ENCODE results near the gene DLG2.

DLG2 gene

GRCh38 chr11:85438328-85438727 lies 188.8 kb downstream of the DLG2 start:
- no peak overlapping the region for H3K27ac ChIP-seq (ENCODE audit: insufficient read depth in 1 of 2, low read depth in 1 of 2, low read length in 2 of 2, poor library complexity in 1 of 2, severe bottlenecking in 2 of 2)
- H3K9me3 ChIP-seq (ENCODE audit: control extremely low read depth in 1 of 5, control insufficient read depth in 4 of 5, insufficient read depth in 2 of 5, low read depth in 1 of 5, low read length in 4 of 5): peaks cover 0 to 10% (median 0%) of the 10 kb centered on the region in 5 experiments
- no peaks in the 10 kb centered on the region for H3K36me3 ChIP-seq (ENCODE audit: control insufficient read depth in 4 of 4, insufficient read depth in 4 of 4, low read length in 3 of 4)
- CTCF ChIA-PET: no interaction called here
- POLR2A ChIA-PET: no interaction called here
- no CpG with 5 or more reads among the region's 1 CpG for WGBS (ENCODE audit: insufficient coverage)
- no peaks in the 10 kb centered on the region for H3K4me1 ChIP-seq (ENCODE audit: control extremely low read depth in 1 of 4, control insufficient read depth in 4 of 4, insufficient read depth in 4 of 4, low read length in 3 of 4)
- no peak overlapping the region for H3K4me3 ChIP-seq (ENCODE audit: control insufficient read depth in 1 of 7, extremely low read depth in 1 of 7, insufficient read depth in 4 of 7, low read depth in 2 of 7, low read length in 6 of 7)
- H3K27me3 ChIP-seq (replicated peaks in 2 of 5; ENCODE audit: control insufficient read depth in 4 of 5, insufficient read depth in 5 of 5, low read length in 4 of 5): no peaks in the 10 kb centered on the region
- no peak for DNase-seq

- 100% methylated on average over 3 of the region's 3 CpGs for WGBS (ENCODE audit: insufficient coverage)
- Histone ChIP-seq H3K27ac (ENCODE audit: insufficient read depth in 1 of 2, low read depth in 1 of 2, low read length in 2 of 2, poor library complexity in 1 of 2, severe bottlenecking in 2 of 2) (no peak overlapping the region), H3K27me3 (replicated peaks in 2 of 5; ENCODE audit: control insufficient read depth in 4 of 5, insufficient read depth in 5 of 5, low read length in 4 of 5) (no peaks in the 10 kb centered on the region), H3K4me1 (ENCODE audit: control extremely low read depth in 1 of 4, control insufficient read depth in 4 of 4, insufficient read depth in 4 of 4, low read length in 3 of 4) (no peaks in the 10 kb centered on the region), H3K4me3 (ENCODE audit: control insufficient read depth in 1 of 7, extremely low read depth in 1 of 7, insufficient read depth in 4 of 7, low read depth in 2 of 7, low read length in 6 of 7) (no peak overlapping the region), H3K9me3 (ENCODE audit: control extremely low read depth in 1 of 5, control insufficient read depth in 4 of 5, insufficient read depth in 2 of 5, low read depth in 1 of 5, low read length in 4 of 5) (peaks cover 0 to 9% (median 2%) of the 10 kb centered on the region in 5 experiments), H3K36me3 (ENCODE audit: control insufficient read depth in 4 of 4, insufficient read depth in 4 of 4, low read length in 3 of 4) (no peaks in the 10 kb centered on the region)
- ChIA-PET CTCF (no interaction called here), POLR2A (no interaction called here)
- no peak for DNase-seq
These were observed 195.8 kb downstream of the DLG2 start for GRCh38 chr11:85431319-85431718.

GRCh38 chr11:85423794-85424193 lies 203.3 kb downstream of the DLG2 start:
- no peaks in the 10 kb centered on the region for H3K36me3 ChIP-seq (ENCODE audit: control insufficient read depth in 4 of 4, insufficient read depth in 4 of 4, low read length in 3 of 4)
- no peak for DNase-seq
- ChIA-PET POLR2A (no interaction called here), CTCF (no interaction called here)
- H3K9me3 ChIP-seq (ENCODE audit: control extremely low read depth in 1 of 5, control insufficient read depth in 4 of 5, insufficient read depth in 2 of 5, low read depth in 1 of 5, low read length in 4 of 5): peaks cover 0 to 23% (median 8%) of the 10 kb centered on the region in 5 experiments
- 90% methylated on average over 2 of the region's 3 CpGs for WGBS (ENCODE audit: insufficient coverage)
- H3K27ac ChIP-seq (ENCODE audit: insufficient read depth in 1 of 2, low read depth in 1 of 2, low read length in 2 of 2, poor library complexity in 1 of 2, severe bottlenecking in 2 of 2): no peak overlapping the region
- H3K4me1 ChIP-seq (ENCODE audit: control extremely low read depth in 1 of 4, control insufficient read depth in 4 of 4, insufficient read depth in 4 of 4, low read length in 3 of 4): no peaks in the 10 kb centered on the region
- no peak overlapping the region for H3K4me3 ChIP-seq (ENCODE audit: control insufficient read depth in 1 of 7, extremely low read depth in 1 of 7, insufficient read depth in 4 of 7, low read depth in 2 of 7, low read length in 6 of 7)
- no peaks in the 10 kb centered on the region for H3K27me3 ChIP-seq (replicated peaks in 2 of 5; ENCODE audit: control insufficient read depth in 4 of 5, insufficient read depth in 5 of 5, low read length in 4 of 5)

- H3K27me3 ChIP-seq (replicated peaks in 2 of 5; ENCODE audit: control insufficient read depth in 4 of 5, insufficient read depth in 5 of 5, low read length in 4 of 5): no peaks in the 10 kb centered on the region
- DNase-seq: no peak
- H3K9me3 ChIP-seq (ENCODE audit: control extremely low read depth in 1 of 5, control insufficient read depth in 4 of 5, insufficient read depth in 2 of 5, low read depth in 1 of 5, low read length in 4 of 5): peaks cover 0 to 23% (median 8%) of the 10 kb centered on the region in 5 experiments
- H3K4me3 ChIP-seq (ENCODE audit: control insufficient read depth in 1 of 7, extremely low read depth in 1 of 7, insufficient read depth in 4 of 7, low read depth in 2 of 7, low read length in 6 of 7): no peak overlapping the region
- ChIA-PET POLR2A (no interaction called here), CTCF (no interaction called here)
- no CpG with 5 or more reads among the region's 1 CpG for WGBS (ENCODE audit: insufficient coverage)
- H3K4me1 ChIP-seq (ENCODE audit: control extremely low read depth in 1 of 4, control insufficient read depth in 4 of 4, insufficient read depth in 4 of 4, low read length in 3 of 4): no peaks in the 10 kb centered on the region
- H3K36me3 ChIP-seq (ENCODE audit: control insufficient read depth in 4 of 4, insufficient read depth in 4 of 4, low read length in 3 of 4): no peaks in the 10 kb centered on the region
- H3K27ac ChIP-seq (ENCODE audit: insufficient read depth in 1 of 2, low read depth in 1 of 2, low read length in 2 of 2, poor library complexity in 1 of 2, severe bottlenecking in 2 of 2): no peak overlapping the region
These were observed 203.8 kb downstream of the DLG2 start for GRCh38 chr11:85423316-85423715.

GRCh38 chr11:85414175-85414574 lies 213.0 kb downstream of the DLG2 start:
- H3K9me3 ChIP-seq (ENCODE audit: control extremely low read depth in 1 of 5, control insufficient read depth in 4 of 5, insufficient read depth in 2 of 5, low read depth in 1 of 5, low read length in 4 of 5): no peaks in the 10 kb centered on the region
- no peaks in the 10 kb centered on the region for H3K36me3 ChIP-seq (ENCODE audit: control insufficient read depth in 4 of 4, insufficient read depth in 4 of 4, low read length in 3 of 4)
- POLR2A ChIA-PET: no interaction called here
- CTCF ChIA-PET: no interaction called here
- H3K4me1 ChIP-seq (ENCODE audit: control extremely low read depth in 1 of 4, control insufficient read depth in 4 of 4, insufficient read depth in 4 of 4, low read length in 3 of 4): no peaks in the 10 kb centered on the region
- DNase-seq: no peak
- no peak overlapping the region for H3K27ac ChIP-seq (ENCODE audit: insufficient read depth in 1 of 2, low read depth in 1 of 2, low read length in 2 of 2, poor library complexity in 1 of 2, severe bottlenecking in 2 of 2)
- H3K4me3 ChIP-seq (ENCODE audit: control insufficient read depth in 1 of 7, extremely low read depth in 1 of 7, insufficient read depth in 4 of 7, low read depth in 2 of 7, low read length in 6 of 7): no peak overlapping the region
- 100% methylated on average over 1 of the region's 5 CpGs for WGBS (ENCODE audit: insufficient coverage)
- no peaks in the 10 kb centered on the region for H3K27me3 ChIP-seq (replicated peaks in 2 of 5; ENCODE audit: control insufficient read depth in 4 of 5, insufficient read depth in 5 of 5, low read length in 4 of 5)

- CTCF ChIA-PET: no interaction called here
These were observed 219.5 kb downstream of the DLG2 start for GRCh38 chr11:85407648-85408047.

GRCh38 chr11:85406841-85407240 lies 220.3 kb downstream of the DLG2 start:
- no peaks in the 10 kb centered on the region for H3K4me1 ChIP-seq (ENCODE audit: control extremely low read depth in 1 of 4, control insufficient read depth in 4 of 4, insufficient read depth in 4 of 4, low read length in 3 of 4)
- no peaks in the 10 kb centered on the region for H3K36me3 ChIP-seq (ENCODE audit: control insufficient read depth in 4 of 4, insufficient read depth in 4 of 4, low read length in 3 of 4)
- H3K4me3 ChIP-seq (ENCODE audit: control insufficient read depth in 1 of 7, extremely low read depth in 1 of 7, insufficient read depth in 4 of 7, low read depth in 2 of 7, low read length in 6 of 7): no peak overlapping the region
- ChIA-PET CTCF (no interaction called here), POLR2A (no interaction called here)
- no peaks in the 10 kb centered on the region for H3K27me3 ChIP-seq (replicated peaks in 2 of 5; ENCODE audit: control insufficient read depth in 4 of 5, insufficient read depth in 5 of 5, low read length in 4 of 5)
- no peaks in the 10 kb centered on the region for H3K9me3 ChIP-seq (ENCODE audit: control extremely low read depth in 1 of 5, control insufficient read depth in 4 of 5, insufficient read depth in 2 of 5, low read depth in 1 of 5, low read length in 4 of 5)
- 83% methylated on average over 2 of the region's 3 CpGs for WGBS (ENCODE audit: insufficient coverage)
- DNase-seq: no peak
- H3K27ac ChIP-seq (ENCODE audit: insufficient read depth in 1 of 2, low read depth in 1 of 2, low read length in 2 of 2, poor library complexity in 1 of 2, severe bottlenecking in 2 of 2): no peak overlapping the region

More at GRCh38 chr11:85407648-85408047, 219.5 kb downstream of the DLG2 start:
- Histone ChIP-seq H3K27me3 (replicated peaks in 2 of 5; ENCODE audit: control insufficient read depth in 4 of 5, insufficient read depth in 5 of 5, low read length in 4 of 5) (no peaks in the 10 kb centered on the region), H3K9me3 (ENCODE audit: control extremely low read depth in 1 of 5, control insufficient read depth in 4 of 5, insufficient read depth in 2 of 5, low read depth in 1 of 5, low read length in 4 of 5) (no peaks in the 10 kb centered on the region), H3K27ac (ENCODE audit: insufficient read depth in 1 of 2, low read depth in 1 of 2, low read length in 2 of 2, poor library complexity in 1 of 2, severe bottlenecking in 2 of 2) (no peak overlapping the region), H3K4me3 (ENCODE audit: control insufficient read depth in 1 of 7, extremely low read depth in 1 of 7, insufficient read depth in 4 of 7, low read depth in 2 of 7, low read length in 6 of 7) (no peak overlapping the region), H3K4me1 (ENCODE audit: control extremely low read depth in 1 of 4, control insufficient read depth in 4 of 4, insufficient read depth in 4 of 4, low read length in 3 of 4) (no peaks in the 10 kb centered on the region), H3K36me3 (ENCODE audit: control insufficient read depth in 4 of 4, insufficient read depth in 4 of 4, low read length in 3 of 4) (no peaks in the 10 kb centered on the region)
- no CpG with 5 or more reads among the region's 2 CpGs for WGBS (ENCODE audit: insufficient coverage)
- no peak for DNase-seq
- POLR2A ChIA-PET: no interaction called here

Data from common myeloid progenitor, CD34-positive (primary cell).